Neural progenitor cell (in vitro differentiated cells): ENCODE data around the gene HSBP1L1. TPM values are rescaled to one million over a fixed set of nuclear protein-coding genes. Genes with fewer than 3 reads are reported as not detected.
A peak's percentile ranks its signal among the peaks of the same experiment; 100 is the strongest.

Experiments
- DNase-seq: peaks from one replicate; pipeline ENCODE4 v3.0.0-alpha.2; 2016; ENCODE audit warnings: low spot score
- H2AFZ ChIP-seq: fragments of 200-600 bp; sonication (generic); replicated peaks from 2 replicates; pipeline ENCODE4 v1.6.1; 2016; ENCODE audit warnings: antibody characterized with exemption
- H3F3A ChIP-seq: fragments of 200-600 bp; sonication (generic); 2 replicates; pipeline ENCODE4 v1.6.1; 2016; ENCODE audit warnings: antibody characterized with exemption, low read depth
- H3K27ac ChIP-seq: fragments of 200-600 bp; sonication (generic); 2 replicates; pipeline ENCODE4 v1.5.1; 2016; ENCODE audit warnings: mild to moderate bottlenecking
- H3K27me3 ChIP-seq: fragments of 200-600 bp; sonication (generic); 2 replicates; pipeline ENCODE4 v1.6.1; 2016; ENCODE audit warnings: mild to moderate bottlenecking, moderate library complexity
- H3K36me3 ChIP-seq: fragments of 200-600 bp; sonication (generic); 2 replicates; pipeline ENCODE4 v1.5.1; 2016
- H3K4me1 ChIP-seq: fragments of 200-600 bp; sonication (generic); 2 replicates; pipeline ENCODE4 v1.6.1; 2016; ENCODE audit warnings: mixed run types
- H3K4me2 ChIP-seq: fragments of 200-600 bp; sonication (generic); 2 replicates; pipeline ENCODE4 v1.6.1; 2016
- H3K4me3 ChIP-seq: fragments of 200-600 bp; sonication (generic); 2 replicates; pipeline ENCODE4 v1.5.1; 2016
- H3K79me2 ChIP-seq: fragments of 200-600 bp; sonication (generic); 2 replicates; pipeline ENCODE4 v1.6.1; 2016; ENCODE audit warnings: low read depth
- H3K9ac ChIP-seq: fragments of 200-600 bp; sonication (generic); 2 replicates; pipeline ENCODE4 v1.6.1; 2016
- H3K9me3 ChIP-seq: fragments of 200-600 bp; sonication (generic); 2 replicates; pipeline ENCODE4 v1.5.1; 2016; ENCODE audit warnings: low read depth
- H4K20me1 ChIP-seq: fragments of 200-600 bp; sonication (generic); 2 replicates; pipeline ENCODE4 v1.6.1; 2016; ENCODE audit warnings: low read depth
- H3K27ac Mint-ChIP-seq: 3 replicates; pipeline ENCODE4 v1.8.0; 2021; ENCODE audit warnings: mixed read lengths
- H3K27me3 Mint-ChIP-seq: 2 replicates; pipeline ENCODE4 v1.8.0; 2022; ENCODE audit warnings: low read depth, mild to moderate bottlenecking, inconsistent platforms, moderate library complexity, mixed read lengths; ENCODE audit not compliant: insufficient read depth
- H3K36me3 Mint-ChIP-seq: 3 replicates; pipeline ENCODE4 v1.8.0; 2021; ENCODE audit warnings: mixed read lengths
- H3K4me1 Mint-ChIP-seq: 3 replicates; pipeline ENCODE4 v1.8.0; 2021; ENCODE audit warnings: mixed read lengths
- H3K4me3 Mint-ChIP-seq: 3 replicates; pipeline ENCODE4 v1.8.0; 2021; ENCODE audit warnings: mild to moderate bottlenecking, moderate library complexity, mixed read lengths
- H3K9me3 Mint-ChIP-seq: 3 replicates; pipeline ENCODE4 v1.8.0; 2020; ENCODE audit warnings: mixed read lengths
- CTCF ChIP-seq: fragments of 200-600 bp; sonication (generic); IDR thresholded peaks from 2 replicates; pipeline ENCODE4 v1.5.1; 2017; ENCODE audit warnings: antibody characterized with exemption, mild to moderate bottlenecking
- EZH2 ChIP-seq: fragments of 200-600 bp; sonication (generic); IDR thresholded peaks from 2 replicates; pipeline ENCODE4 v1.6.1; 2017; ENCODE audit warnings: antibody characterized with exemption, mild to moderate bottlenecking, moderate library complexity
- EZH2phosphoT487 ChIP-seq: fragments of 200-600 bp; sonication (generic); IDR thresholded peaks from 2 replicates; pipeline ENCODE4 v1.6.1; 2017; ENCODE audit warnings: antibody characterized with exemption
- total RNA-seq: library from RNA; depleted of rRNA; stranded (reverse); fragments of >200 nt; gene quantifications from 2 replicates; pipeline ENCODE4 v1.2.3, GENCODE V29; 2015; ENCODE audit warnings: low replicate concordance

Gene HSBP1L1
- total RNA-seq, 1 donor from 2014 or later = not detected

DNA sequence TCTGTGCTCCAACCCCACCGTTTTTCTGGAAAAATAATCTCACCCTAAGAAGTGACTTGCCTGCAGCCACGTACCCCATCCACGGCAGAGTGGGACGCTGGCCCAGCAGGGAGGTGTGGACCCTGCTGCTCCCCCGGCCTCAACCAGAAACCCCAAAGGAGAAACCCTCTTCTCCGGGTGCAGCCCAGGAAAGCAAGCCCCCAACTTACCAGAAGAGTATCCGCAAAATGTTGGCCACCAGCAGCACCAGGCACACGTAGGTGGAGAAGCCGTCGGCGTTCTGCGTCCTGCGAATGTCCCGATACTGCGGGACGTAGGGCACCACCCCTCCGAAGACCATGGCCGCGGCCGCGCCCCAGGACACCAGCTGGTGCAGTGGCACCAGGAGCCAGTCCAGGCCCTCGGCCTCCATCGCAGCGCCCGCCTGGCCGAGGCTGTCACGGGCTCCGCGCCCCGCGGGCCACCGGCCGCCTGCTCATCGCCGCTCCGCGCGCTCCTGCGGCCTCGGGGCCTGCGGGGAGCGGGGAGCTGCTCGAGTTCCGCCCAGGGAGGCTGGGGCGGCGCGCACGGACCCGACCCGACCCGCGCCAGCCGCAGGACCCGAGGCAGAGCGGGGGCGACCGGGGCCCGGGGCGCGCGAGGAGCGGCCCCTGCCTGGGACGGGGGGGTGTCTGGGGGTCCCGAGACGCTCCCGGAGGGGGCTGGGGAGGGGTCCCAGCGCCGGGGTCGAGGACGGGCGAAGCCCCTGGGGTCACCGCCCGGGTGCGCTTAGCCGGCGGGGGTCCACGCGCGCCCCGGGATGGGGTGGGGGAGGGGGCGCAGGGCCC lies 13.7 kb upstream of the HSBP1L1 start:
- Histone ChIP-seq H3K9ac (peak overlapping the region; percentile 55), H3K27ac (no peak overlapping the region), H2AFZ (no peak overlapping the region), H3K4me2 (peak overlapping the region; percentile 99), H3K4me1 (peaks cover 18% of the 10 kb centered on the region), H3K36me3 (no peaks in the 10 kb centered on the region), H3K4me3 (peak overlapping the region; percentile 94), H3F3A (peaks cover 18% of the 10 kb centered on the region), H3K27me3 (peaks cover 67% of the 10 kb centered on the region), H4K20me1 (peaks cover 45% of the 10 kb centered on the region), H3K79me2 (peaks cover 9% of the 10 kb centered on the region), H3K9me3 (no peaks in the 10 kb centered on the region)
- Mint-ChIP-seq H3K9me3 (no peaks in the 10 kb centered on the region), H3K4me1 (peaks cover 28% of the 10 kb centered on the region), H3K27ac (no peak overlapping the region), H3K27me3 (peaks cover 22% of the 10 kb centered on the region), H3K36me3 (peaks cover 12% of the 10 kb centered on the region), H3K4me3 (peak overlapping the region; percentile 91)
- TF ChIP-seq EZH2phosphoT487 (peak; percentile 33), EZH2 (no peak), CTCF (no peak)
- peak; percentile 67 for DNase-seq

DNA sequence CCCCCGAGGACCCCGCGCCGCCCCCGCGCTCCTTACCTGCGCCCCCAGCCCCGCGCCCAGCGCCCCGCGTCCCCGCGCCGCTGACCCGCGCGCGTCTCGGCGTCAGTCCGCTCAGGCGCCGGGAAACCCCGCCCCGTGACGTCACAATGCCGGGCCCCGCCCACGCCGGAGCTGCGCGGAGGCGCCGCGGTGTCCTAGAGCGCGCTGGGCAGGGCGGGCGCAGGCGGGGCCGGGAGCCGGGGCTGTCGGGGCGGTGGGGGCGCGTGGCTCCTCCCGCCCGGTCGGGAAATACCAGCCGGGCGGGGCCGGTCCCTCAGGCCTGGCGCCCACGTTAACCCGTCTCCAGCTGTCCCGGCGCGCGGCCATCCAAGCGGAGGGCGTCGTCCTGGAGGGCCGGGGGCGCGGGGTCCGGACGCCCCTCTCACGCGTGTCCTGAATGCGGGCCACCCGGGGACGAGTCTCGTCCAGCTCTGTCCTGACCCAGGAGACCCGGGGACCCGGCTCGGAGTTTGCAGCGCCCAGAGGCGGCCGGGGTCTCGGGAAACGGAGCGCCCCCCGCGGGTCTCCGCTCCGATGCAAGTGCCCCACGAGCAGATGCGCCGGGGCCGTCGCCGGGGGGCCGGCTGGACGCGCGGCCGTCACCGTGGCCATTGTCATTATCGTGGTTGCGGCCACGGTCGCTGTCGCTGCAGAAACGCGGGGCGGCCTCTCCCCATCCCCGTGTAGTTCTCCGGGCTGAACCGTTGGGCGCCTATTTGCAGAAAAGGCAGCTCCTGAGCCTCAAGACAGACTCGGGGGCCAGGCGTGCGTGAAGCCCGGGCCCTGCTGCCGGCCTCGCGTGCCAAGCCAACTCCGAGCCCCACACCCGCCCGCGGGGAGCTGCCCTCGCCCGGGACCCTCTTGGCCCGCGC lies 12.6 kb upstream of the HSBP1L1 start, which contains the start of gene SLC66A2:
SLC66A2 (minus strand) TSS at position 109 of the 911 bp plus-strand sequence. CDS start 727 bp downstream, outside the sequence.
- peak within 1 kb of the TSS; percentile 91 for H3K4me3 Mint-ChIP-seq
- H3K27me3 Mint-ChIP-seq = peaks cover 22% of the 10 kb centered on the region

More for the DNA sequence above, 12.6 kb upstream of the HSBP1L1 start, which contains the start of gene SLC66A2:
- Histone ChIP-seq H3K27me3 (peaks cover 78% of the 10 kb centered on the region), H3K4me3 (peak within 1 kb of the TSS; percentile 94), H3K4me2 (peak within 1 kb of the TSS; percentile 99), H3K36me3 (no peaks in the 10 kb centered on the region), H2AFZ (peak within 1 kb of the TSS; percentile 53), H4K20me1 (peaks cover 43% of the 10 kb centered on the region), H3K9me3 (no peaks in the 10 kb centered on the region), H3K9ac (peak within 1 kb of the TSS; percentile 55), H3K4me1 (peaks cover 18% of the 10 kb centered on the region), H3K79me2 (peaks cover 9% of the 10 kb centered on the region), H3K27ac (no peak within 1 kb of the TSS), H3F3A (peaks cover 18% of the 10 kb centered on the region)
- Mint-ChIP-seq H3K4me1 (peaks cover 23% of the 10 kb centered on the region), H3K9me3 (no peaks in the 10 kb centered on the region), H3K27ac (no peak within 1 kb of the TSS), H3K36me3 (peaks cover 12% of the 10 kb centered on the region)
- TF ChIP-seq EZH2 = peak; percentile 88
- TF ChIP-seq EZH2phosphoT487 = peak; percentile 87
- peak; percentile 23 for TF ChIP-seq CTCF
- peak; percentile 91 for DNase-seq
